ENCODE results near the gene NT5DC3.
"Not testable (repeated sequence)": the region's sequence is repeated elsewhere in the genome, so short reads cannot be mapped to it uniquely, and the experiment has no call there.

DNA sequence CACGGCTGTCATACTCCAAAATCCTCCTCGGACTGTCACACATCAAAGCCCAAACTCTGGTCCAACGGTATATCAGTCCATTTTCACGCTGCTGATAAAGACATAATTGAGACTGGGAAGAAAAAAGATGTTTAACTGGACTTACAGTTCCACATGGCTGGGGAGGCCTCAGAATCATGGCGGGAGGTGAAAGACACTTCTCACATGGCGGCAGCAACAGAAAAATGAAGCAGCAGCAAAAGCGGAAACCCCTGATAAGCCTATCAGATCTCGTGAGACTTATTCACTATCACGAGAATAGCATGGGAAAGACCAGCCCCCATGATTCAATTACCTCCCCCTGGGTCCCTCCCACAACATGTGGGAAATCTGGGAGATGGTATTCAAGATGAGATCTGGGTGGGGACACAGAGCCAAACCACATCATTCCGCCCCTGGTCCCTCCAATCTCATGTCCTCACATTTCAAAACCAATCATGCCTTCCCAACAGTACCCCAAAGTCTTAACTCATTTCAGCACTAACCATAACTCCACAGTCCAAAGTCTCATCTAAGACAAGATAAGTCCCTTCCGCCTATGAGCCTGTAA, 5.2 kb downstream of the NT5DC3 start:
- not testable (repeated sequence) for TF ChIP-seq ARNT, TARDBP, ELF4, SUZ12, FOXA1 (IDR thresholded peaks at IDR 0.05)

Measured in HEK293T (cell line).